8988T (cell line): ENCODE measurements around the gene SYT2.
"Not testable (repeated sequence)": the region's sequence is repeated elsewhere in the genome, so short reads cannot be mapped to it uniquely, and the experiment has no call there.

ENCODE experiments used
- DNase-seq: peaks from one replicate; pipeline ENCODE4 v3.0.0; 2011

Gene SYT2

GRCh38 chr1:202621446-202621845 is 88.8 kb downstream of the SYT2 start:
- DNase-seq, result no peak

- not testable (repeated sequence) for DNase-seq
Observed at GRCh38 chr1:202620036-202620435, 90.2 kb downstream of the SYT2 start.

GRCh38 chr1:202619505-202619904 is 90.7 kb downstream of the SYT2 start:
- no peak for DNase-seq

GRCh38 chr1:202619012-202619411 is 91.2 kb downstream of the SYT2 start:
- DNase-seq, result not testable (repeated sequence)

GRCh38 chr1:202616355-202616915 is 93.8 kb downstream of the SYT2 start:
- DNase-seq, result no peak

GRCh38 chr1:202615501-202616354 is 94.5 kb downstream of the SYT2 start:
- no peak for DNase-seq

GRCh38 chr1:202615208-202615500 is 95.1 kb downstream of the SYT2 start:
- DNase-seq, result not testable (repeated sequence)

- DNase-seq, result not testable (repeated sequence)
Observed at GRCh38 chr1:202614363-202615207, 95.7 kb downstream of the SYT2 start.

- DNase-seq, result no peak
Observed at GRCh38 chr1:202613571-202613970, 96.7 kb downstream of the SYT2 start.

GRCh38 chr1:202612036-202612435 is 98.2 kb downstream of the SYT2 start:
- DNase-seq, result not testable (repeated sequence)

- DNase-seq, result no peak
Observed at GRCh38 chr1:202605515-202605914, 104.7 kb downstream of the SYT2 start.

- no peak for DNase-seq
Observed at GRCh38 chr1:202603435-202603834, 106.8 kb downstream of the SYT2 start.

- DNase-seq, result no peak
Observed at GRCh38 chr1:202600432-202601041, 109.7 kb downstream of the SYT2 start.

GRCh38 chr1:202599669-202600431 is 110.4 kb downstream of the SYT2 start:
- peak; percentile 65 for DNase-seq

- DNase-seq, result no peak
Observed at GRCh38 chr1:202597090-202597761, 113.0 kb downstream of the SYT2 start.

- DNase-seq, result no peak
Observed at GRCh38 chr1:202596638-202597037, 113.6 kb downstream of the SYT2 start.

- DNase-seq, result no peak
Observed at GRCh38 chr1:202593845-202594244, 116.4 kb downstream of the SYT2 start.

GRCh38 chr1:202592146-202592545 is 118.1 kb downstream of the SYT2 start:
- no peak for DNase-seq

- no peak for DNase-seq
Observed at GRCh38 chr1:202591515-202591914, 118.7 kb downstream of the SYT2 start.

GRCh38 chr1:202590975-202591411 is 119.3 kb downstream of the SYT2 start:
- DNase-seq, result no peak

- no peak for DNase-seq
Observed at GRCh38 chr1:202590126-202590525, 120.1 kb downstream of the SYT2 start.
